ENCODE measurements around the gene MT1F.

- no peak for TF ChIP-seq CTCF (conservative IDR thresholded peaks at IDR 0.05; ENCODE audit: low read depth, low read length)
- TF ChIP-seq EZH2 (IDR thresholded peaks at IDR 0.05; ENCODE audit: low read length, unreplicated experiment) = no peak
- no peak for TF ChIP-seq EZH2phosphoT487 (IDR thresholded peaks at IDR 0.05; ENCODE audit: borderline replicate concordance, low read length)
Measured at GRCh38 chr16:56625943-56626654, 31.7 kb upstream of the MT1F start.
